HepG2 (cell line): Measurements from ENCODE around the gene CBL. TPM values are rescaled to one million over a fixed set of nuclear protein-coding genes. Genes with fewer than 3 reads are reported as not detected.

Experiments used
- AHR ChIP-seq: IDR thresholded peaks from 2 replicates; pipeline ENCODE4 v1.6.1; 2018; ENCODE audit warnings: missing genetic modification reagents, missing compliant biosample characterization
- ARID5B ChIP-seq: IDR thresholded peaks from 2 replicates; pipeline ENCODE4 v1.4.0; 2020; ENCODE audit warnings: mild to moderate bottlenecking, missing genetic modification reagents
- CTCF ChIP-seq: sonication (generic); formaldehyde crosslinking; IDR thresholded peaks from 2 replicates; pipeline ENCODE4 v1.5.0; 2020; ENCODE audit warnings: mild to moderate bottlenecking, missing genetic modification reagents, moderate library complexity
- MXD4 ChIP-seq: IDR thresholded peaks from 2 replicates; pipeline ENCODE4 v1.6.1; 2016; ENCODE audit warnings: mild to moderate bottlenecking, missing biosample characterization, missing genetic modification reagents
- ZNF407 ChIP-seq: sonication (generic); formaldehyde crosslinking; IDR thresholded peaks from one replicate; pipeline ENCODE4 v1.5.1; 2020; ENCODE audit warnings: mild to moderate bottlenecking, missing genetic modification reagents; ENCODE audit errors: not compliant biosample characterization
- ZNF451 ChIP-seq: sonication (generic); formaldehyde crosslinking; IDR thresholded peaks from 2 replicates; pipeline ENCODE4 v1.5.0; 2020; ENCODE audit warnings: mild to moderate bottlenecking, missing genetic modification reagents
- ZNF687 ChIP-seq: sonication (generic); formaldehyde crosslinking; IDR thresholded peaks from 2 replicates; pipeline ENCODE4 v1.5.1; 2020; ENCODE audit warnings: mild to moderate bottlenecking, missing genetic modification reagents, moderate library complexity
- polyA plus RNA-seq, 8 experiments: library from polyadenylated mRNA; depleted of rRNA in 3 of 8; stranded (reverse) in 7 of 8; unstranded in 1 of 8; fragments of >200 nt; fragmentation: Illumina TruSeq in 4 of 8; extraction: Trizol in 4 of 8; gene quantifications; 2 replicates each; pipeline versions ENCODE4 v1.2.1 to v1.2.3, GENCODE V29; 2011 to 2016; ENCODE audit warnings: low read depth in 4 of 8, missing spikeins in 1 of 8, mixed read lengths in 1 of 8; ENCODE audit not compliant: insufficient read depth in 1 of 8
- total RNA-seq, 5 experiments: library from RNA; depleted of rRNA; stranded (reverse); fragments of >200 nt; fragmentation: Illumina TruSeq; extraction: Trizol; gene quantifications; 2 replicates each; pipeline ENCODE4 v1.2.3, GENCODE V29; 2016; ENCODE audit warnings: low read depth in 1 of 5

Gene CBL
- total and polyA plus RNA-seq, 2 of the 13 experiments (the other 11 are each of a cell fraction or from before 2014, with no cell fraction given): 6.6 to 7.4 TPM

GRCh38 chr11:119316729-119317591, 110.8 kb downstream of the CBL start, which contains the start of gene MCAM (continued):
- TF ChIP-seq ARID5B (CRISPR knock-in tag): 0 out of 2 replicates have a peak, but pooled peaks have one; percentile 19
- peak; percentile 32 for TF ChIP-seq ZNF407
- 0 out of 2 replicates have a peak, but pooled peaks have one; percentile 9 for TF ChIP-seq CTCF (CRISPR knock-in tag)
- TF ChIP-seq ZNF451 (CRISPR knock-in tag): 0 out of 2 replicates have a peak, but pooled peaks have one; percentile 10
- TF ChIP-seq MXD4: 0 out of 2 replicates have a peak, but pooled peaks have one; percentile 20
- TF ChIP-seq AHR (CRISPR knock-in tag): 0 out of 2 replicates have a peak, but pooled peaks have one; percentile 26
- TF ChIP-seq ZNF687 (CRISPR knock-in tag): peak; percentile 72
